WI38 (cell line): ENCODE measurements around the gene PGF.

ENCODE experiments used
- H3K4me3 ChIP-seq: 2 replicates; pipeline ENCODE4 v1.5.1; 2011; ENCODE audit warnings: low read depth, mild to moderate bottlenecking, control low read depth, low read length
- CTCF ChIP-seq: IDR thresholded peaks from 2 replicates; pipeline ENCODE4 v1.5.1; 2012; ENCODE audit warnings: low read depth, mild to moderate bottlenecking, control low read depth, low read length

PGF gene

GRCh38 chr14:74968811-74969210 lies 13.4 kb upstream of the PGF start:
- no peak overlapping the region for H3K4me3 ChIP-seq
- no peak for TF ChIP-seq CTCF

- no peak for TF ChIP-seq CTCF
Measured at GRCh38 chr14:74965486-74966153, 10.2 kb upstream of the PGF start.

GRCh38 chr14:74964787-74965485 lies 9.5 kb upstream of the PGF start:
- TF ChIP-seq CTCF: no peak
- H3K4me3 ChIP-seq: no peak overlapping the region

More at GRCh38 chr14:74965486-74966153, 10.2 kb upstream of the PGF start:
- no peak overlapping the region for H3K4me3 ChIP-seq

- TF ChIP-seq CTCF: no peak
- H3K4me3 ChIP-seq: no peak overlapping the region
Measured at GRCh38 chr14:74963705-74964271, 8.4 kb upstream of the PGF start.

GRCh38 chr14:74963178-74963704 lies 7.8 kb upstream of the PGF start:
- no peak overlapping the region for H3K4me3 ChIP-seq
- TF ChIP-seq CTCF: no peak

GRCh38 chr14:74962493-74962892 lies 7.1 kb upstream of the PGF start:
- no peak overlapping the region for H3K4me3 ChIP-seq

More at GRCh38 chr14:74962493-74962892, 7.1 kb upstream of the PGF start:
- no peak for TF ChIP-seq CTCF
